Neural progenitor cell (in vitro differentiated cells): ENCODE data around the gene LYPD5. TPM values are rescaled to one million over a fixed set of nuclear protein-coding genes. Genes with fewer than 3 reads are reported as not detected.
A peak's percentile ranks its signal among the peaks of the same experiment; 100 is the strongest.

Source experiments
- DNase-seq: peaks from one replicate; pipeline ENCODE4 v3.0.0-alpha.2; 2016; ENCODE audit warnings: low spot score
- H2AFZ ChIP-seq: fragments of 200-600 bp; sonication (generic); replicated peaks from 2 replicates; pipeline ENCODE4 v1.6.1; 2016; ENCODE audit warnings: antibody characterized with exemption
- H3F3A ChIP-seq: fragments of 200-600 bp; sonication (generic); 2 replicates; pipeline ENCODE4 v1.6.1; 2016; ENCODE audit warnings: antibody characterized with exemption, low read depth
- H3K27ac ChIP-seq: fragments of 200-600 bp; sonication (generic); 2 replicates; pipeline ENCODE4 v1.5.1; 2016; ENCODE audit warnings: mild to moderate bottlenecking
- H3K27me3 ChIP-seq: fragments of 200-600 bp; sonication (generic); 2 replicates; pipeline ENCODE4 v1.6.1; 2016; ENCODE audit warnings: mild to moderate bottlenecking, moderate library complexity
- H3K36me3 ChIP-seq: fragments of 200-600 bp; sonication (generic); 2 replicates; pipeline ENCODE4 v1.5.1; 2016
- H3K4me1 ChIP-seq: fragments of 200-600 bp; sonication (generic); 2 replicates; pipeline ENCODE4 v1.6.1; 2016; ENCODE audit warnings: mixed run types
- H3K4me2 ChIP-seq: fragments of 200-600 bp; sonication (generic); 2 replicates; pipeline ENCODE4 v1.6.1; 2016
- H3K4me3 ChIP-seq: fragments of 200-600 bp; sonication (generic); 2 replicates; pipeline ENCODE4 v1.5.1; 2016
- H3K79me2 ChIP-seq: fragments of 200-600 bp; sonication (generic); 2 replicates; pipeline ENCODE4 v1.6.1; 2016; ENCODE audit warnings: low read depth
- H3K9ac ChIP-seq: fragments of 200-600 bp; sonication (generic); 2 replicates; pipeline ENCODE4 v1.6.1; 2016
- H3K9me3 ChIP-seq: fragments of 200-600 bp; sonication (generic); 2 replicates; pipeline ENCODE4 v1.5.1; 2016; ENCODE audit warnings: low read depth
- H4K20me1 ChIP-seq: fragments of 200-600 bp; sonication (generic); 2 replicates; pipeline ENCODE4 v1.6.1; 2016; ENCODE audit warnings: low read depth
- H3K27ac Mint-ChIP-seq: 3 replicates; pipeline ENCODE4 v1.8.0; 2021; ENCODE audit warnings: mixed read lengths
- H3K27me3 Mint-ChIP-seq: 2 replicates; pipeline ENCODE4 v1.8.0; 2022; ENCODE audit warnings: low read depth, mild to moderate bottlenecking, inconsistent platforms, moderate library complexity, mixed read lengths; ENCODE audit not compliant: insufficient read depth
- H3K36me3 Mint-ChIP-seq: 3 replicates; pipeline ENCODE4 v1.8.0; 2021; ENCODE audit warnings: mixed read lengths
- H3K4me1 Mint-ChIP-seq: 3 replicates; pipeline ENCODE4 v1.8.0; 2021; ENCODE audit warnings: mixed read lengths
- H3K4me3 Mint-ChIP-seq: 3 replicates; pipeline ENCODE4 v1.8.0; 2021; ENCODE audit warnings: mild to moderate bottlenecking, moderate library complexity, mixed read lengths
- H3K9me3 Mint-ChIP-seq: 3 replicates; pipeline ENCODE4 v1.8.0; 2020; ENCODE audit warnings: mixed read lengths
- EZH2 ChIP-seq: fragments of 200-600 bp; sonication (generic); IDR thresholded peaks from 2 replicates; pipeline ENCODE4 v1.6.1; 2017; ENCODE audit warnings: antibody characterized with exemption, mild to moderate bottlenecking, moderate library complexity
- EZH2phosphoT487 ChIP-seq: fragments of 200-600 bp; sonication (generic); IDR thresholded peaks from 2 replicates; pipeline ENCODE4 v1.6.1; 2017; ENCODE audit warnings: antibody characterized with exemption
- total RNA-seq: library from RNA; depleted of rRNA; stranded (reverse); fragments of >200 nt; gene quantifications from 2 replicates; pipeline ENCODE4 v1.2.3, GENCODE V29; 2015; ENCODE audit warnings: low replicate concordance
- TF ChIP-seq, protein P1 (sequence below): fragments of 200-600 bp; sonication (generic); IDR thresholded peaks from 2 replicates; pipeline ENCODE4 v1.5.1; 2017; ENCODE audit warnings: antibody characterized with exemption, mild to moderate bottlenecking

The LYPD5 gene
- total RNA-seq, 1 donor from 2014 or later = not detected

DNA sequence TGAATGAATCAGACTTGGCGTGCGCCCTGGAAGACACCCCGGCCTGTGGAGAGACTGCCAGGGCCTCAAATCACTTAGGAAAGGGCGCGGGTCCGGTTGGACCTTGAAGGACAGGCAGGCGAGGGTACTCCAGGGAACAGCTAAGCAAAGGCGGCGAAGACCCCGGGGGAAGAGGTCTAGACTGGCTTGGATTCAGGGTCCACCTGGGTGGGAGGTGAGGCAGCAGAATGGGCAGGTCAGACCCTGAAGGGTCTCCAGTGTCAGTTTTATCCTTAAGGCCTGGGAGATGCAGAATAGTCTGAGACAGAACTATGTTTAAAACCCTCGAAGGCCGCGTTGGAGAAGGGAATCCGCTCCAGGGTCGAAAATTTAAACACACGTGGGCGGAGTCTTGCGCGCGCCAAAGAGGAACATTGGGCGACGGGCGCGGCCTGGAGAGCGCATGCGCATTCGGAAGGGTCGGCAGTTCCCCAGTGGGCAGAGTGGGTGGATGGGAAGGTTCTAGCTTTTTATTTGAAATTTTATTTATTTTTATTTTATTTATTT lies 46.9 kb downstream of the LYPD5 start:
- no peak overlapping the region for H3K9ac ChIP-seq
- H3K36me3 Mint-ChIP-seq = peaks cover 17% of the 10 kb centered on the region
- H3K27me3 ChIP-seq = no peaks in the 10 kb centered on the region
- peak overlapping the region; percentile 37 for H2AFZ ChIP-seq
- H3K4me3 ChIP-seq = peak overlapping the region; percentile 66
- H3K36me3 ChIP-seq = no peaks in the 10 kb centered on the region
- H3K27ac ChIP-seq = no peak overlapping the region
- H3K4me2 ChIP-seq = peak overlapping the region; percentile 80
- no peaks in the 10 kb centered on the region for H3K9me3 Mint-ChIP-seq
- H3F3A ChIP-seq = peaks cover 12% of the 10 kb centered on the region
- peak overlapping the region; percentile 91 for H3K27ac Mint-ChIP-seq
- H3K4me1 Mint-ChIP-seq = peaks cover 20% of the 10 kb centered on the region
- H3K4me3 Mint-ChIP-seq = peak overlapping the region; percentile 98
- no peaks in the 10 kb centered on the region for H4K20me1 ChIP-seq
- H3K9me3 ChIP-seq = no peaks in the 10 kb centered on the region
- no peak for TF ChIP-seq EZH2
- no peak for TF ChIP-seq EZH2phosphoT487
- TF ChIP-seq, protein P1, sequence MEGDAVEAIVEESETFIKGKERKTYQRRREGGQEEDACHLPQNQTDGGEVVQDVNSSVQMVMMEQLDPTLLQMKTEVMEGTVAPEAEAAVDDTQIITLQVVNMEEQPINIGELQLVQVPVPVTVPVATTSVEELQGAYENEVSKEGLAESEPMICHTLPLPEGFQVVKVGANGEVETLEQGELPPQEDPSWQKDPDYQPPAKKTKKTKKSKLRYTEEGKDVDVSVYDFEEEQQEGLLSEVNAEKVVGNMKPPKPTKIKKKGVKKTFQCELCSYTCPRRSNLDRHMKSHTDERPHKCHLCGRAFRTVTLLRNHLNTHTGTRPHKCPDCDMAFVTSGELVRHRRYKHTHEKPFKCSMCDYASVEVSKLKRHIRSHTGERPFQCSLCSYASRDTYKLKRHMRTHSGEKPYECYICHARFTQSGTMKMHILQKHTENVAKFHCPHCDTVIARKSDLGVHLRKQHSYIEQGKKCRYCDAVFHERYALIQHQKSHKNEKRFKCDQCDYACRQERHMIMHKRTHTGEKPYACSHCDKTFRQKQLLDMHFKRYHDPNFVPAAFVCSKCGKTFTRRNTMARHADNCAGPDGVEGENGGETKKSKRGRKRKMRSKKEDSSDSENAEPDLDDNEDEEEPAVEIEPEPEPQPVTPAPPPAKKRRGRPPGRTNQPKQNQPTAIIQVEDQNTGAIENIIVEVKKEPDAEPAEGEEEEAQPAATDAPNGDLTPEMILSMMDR = no peak
- H3K79me2 ChIP-seq = peaks cover 30% of the 10 kb centered on the region
- peak; percentile 77 for DNase-seq
- H3K27me3 Mint-ChIP-seq = peaks cover 5% of the 10 kb centered on the region
- peaks cover 4% of the 10 kb centered on the region for H3K4me1 ChIP-seq

DNA sequence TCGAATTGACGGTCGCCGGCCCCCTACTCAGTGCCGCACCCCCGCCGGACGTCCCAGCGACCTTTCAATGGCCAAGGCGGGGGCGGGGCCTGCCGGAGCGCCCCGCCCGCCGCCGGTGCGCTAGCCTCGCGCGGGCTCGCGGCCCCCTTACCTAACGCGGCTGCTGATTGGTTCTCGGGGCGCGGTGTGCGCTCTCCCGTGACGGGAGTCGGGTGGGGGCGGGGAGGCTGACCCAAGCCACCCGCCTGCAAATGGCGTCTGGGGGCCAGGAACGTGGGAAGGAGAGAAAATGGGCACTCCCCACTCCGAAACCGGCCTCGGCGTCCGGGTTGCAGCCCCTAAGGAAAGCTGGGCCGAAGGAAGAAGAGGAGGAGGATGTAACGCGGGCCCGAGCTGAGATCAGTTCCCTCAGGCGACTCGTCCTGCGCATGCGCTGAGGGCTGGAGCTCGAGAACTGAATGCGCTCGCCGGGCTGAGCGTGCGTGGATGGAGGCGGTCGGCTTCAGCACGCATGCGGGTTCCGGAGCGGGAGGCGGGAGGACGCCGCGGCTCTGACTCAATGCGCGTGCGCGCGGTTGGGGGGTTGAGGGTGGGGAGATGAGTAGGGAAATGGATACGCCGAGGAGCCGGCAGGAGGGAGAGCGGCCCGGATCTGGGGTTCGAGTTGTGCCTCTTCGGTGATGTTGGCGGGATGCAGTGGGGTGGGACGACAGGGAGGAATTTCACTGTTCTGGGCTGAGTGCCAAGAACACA lies 47.6 kb downstream of the LYPD5 start, which contains the start of gene SMG9:
SMG9 (minus strand) TSS at position 460 of the 753 bp plus-strand sequence. CDS start 4,221 bp downstream, outside the sequence.
- Histone ChIP-seq H3K79me2 (peaks cover 30% of the 10 kb centered on the region), H3K9me3 (no peaks in the 10 kb centered on the region), H3K9ac (peak within 1 kb of the TSS; percentile 52), H4K20me1 (no peaks in the 10 kb centered on the region), H3K36me3 (no peaks in the 10 kb centered on the region), H3F3A (peaks cover 12% of the 10 kb centered on the region), H2AFZ (peak within 1 kb of the TSS; percentile 47), H3K27ac (peak within 1 kb of the TSS; percentile 92), H3K4me3 (peak within 1 kb of the TSS; percentile 66), H3K27me3 (no peaks in the 10 kb centered on the region), H3K4me2 (peak within 1 kb of the TSS; percentile 80), H3K4me1 (peaks cover 4% of the 10 kb centered on the region)
- H3K36me3 Mint-ChIP-seq = peaks cover 21% of the 10 kb centered on the region
- H3K9me3 Mint-ChIP-seq = no peaks in the 10 kb centered on the region
- peak within 1 kb of the TSS; percentile 91 for H3K27ac Mint-ChIP-seq
- DNase-seq = peak; percentile 100
- peaks cover 20% of the 10 kb centered on the region for H3K4me1 Mint-ChIP-seq
- no peak for TF ChIP-seq EZH2
- TF ChIP-seq, protein P1 = no peak
- H3K4me3 Mint-ChIP-seq = peak within 1 kb of the TSS; percentile 98
- H3K27me3 Mint-ChIP-seq = peaks cover 5% of the 10 kb centered on the region

DNA sequence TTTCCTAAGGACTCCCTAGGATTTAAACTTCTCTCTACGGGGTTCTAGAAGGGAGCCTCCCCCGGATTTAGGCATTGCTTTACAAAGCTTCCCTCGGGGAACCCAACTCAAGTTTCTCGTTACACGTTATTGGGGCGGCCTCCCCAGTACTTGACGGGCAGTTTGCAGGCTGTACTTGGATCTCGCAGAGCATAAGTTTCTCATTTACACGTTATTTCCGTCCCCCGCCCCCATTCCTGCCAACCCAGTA lies 48.1 kb downstream of the LYPD5 start:
- H3K9ac ChIP-seq = peak overlapping the region; percentile 52
- H3K27ac Mint-ChIP-seq = peak overlapping the region; percentile 53

More for the DNA sequence above, 48.1 kb downstream of the LYPD5 start:
- H3K27me3 ChIP-seq = no peaks in the 10 kb centered on the region
- peak overlapping the region; percentile 66 for H3K4me3 ChIP-seq
- no peaks in the 10 kb centered on the region for H3K36me3 ChIP-seq
- H3K9me3 ChIP-seq = no peaks in the 10 kb centered on the region
- no peaks in the 10 kb centered on the region for H3K4me1 ChIP-seq
- peaks cover 18% of the 10 kb centered on the region for H3K4me1 Mint-ChIP-seq
- no peak for DNase-seq
- H4K20me1 ChIP-seq = no peaks in the 10 kb centered on the region
- H3K36me3 Mint-ChIP-seq = peaks cover 21% of the 10 kb centered on the region
- peak overlapping the region; percentile 80 for H3K4me2 ChIP-seq
- H3K4me3 Mint-ChIP-seq = peak overlapping the region; percentile 98
- TF ChIP-seq, protein P1 = no peak
- TF ChIP-seq EZH2 (no peak), EZH2phosphoT487 (no peak)
- no peak overlapping the region for H3K27ac ChIP-seq
- no peaks in the 10 kb centered on the region for H3K9me3 Mint-ChIP-seq
- H3K27me3 Mint-ChIP-seq = peaks cover 5% of the 10 kb centered on the region
- H3F3A ChIP-seq = peaks cover 8% of the 10 kb centered on the region
- peak overlapping the region; percentile 47 for H2AFZ ChIP-seq
- H3K79me2 ChIP-seq = peaks cover 30% of the 10 kb centered on the region
